A549 (cell line): ENCODE measurements around the gene NNMT. TPM values are rescaled to one million over a fixed set of nuclear protein-coding genes. Genes with fewer than 3 reads are reported as not detected.

Experiments used
- ATAC-seq, 2 experiments: fragments of 200-7000 bp in 1 of 2; fragments of >200 bp in 1 of 2; cut with Nextera tagmentation in 1 of 2; cut with Tn5 transposase in 1 of 2; 3 replicates each; pipeline versions ENCODE4 v1.8.0 to v1.9.1; 2018 to 2020; ENCODE audit warnings: mild to moderate bottlenecking in 1 of 2, moderate library complexity in 1 of 2
- CTCF ChIA-PET: fragments of 300-600 bp; sonication (Branson Sonifier 250); formaldehyde crosslinking; extraction: SDS; loops from one replicate; lab custom pipeline; 2021; ENCODE audit warnings: antibody characterized with exemption, inconsistent platforms; lab: Yijun Ruan, JAX
- POLR2A ChIA-PET: fragments of 350-600 bp; formaldehyde crosslinking; extraction: SDS; loops from one replicate; lab custom pipeline; 2021; ENCODE audit warnings: antibody characterized with exemption, inconsistent platforms; lab: Yijun Ruan, JAX
- DNase-seq, 2 experiments: peaks; one replicate each; pipeline versions ENCODE4 v3.0.0 to v3.0.0-alpha.2; 2011 to 2016; ENCODE audit warnings: low read depth in 1 of 2, low spot score in 1 of 2
- FAIRE-seq: peaks from 2 replicates; lab custom pipeline; 2011; peaks lifted over from hg19 to GRCh38; lab: Jason Lieb, UNC
- H3K27ac ChIP-seq, 2 experiments: fragments of >200 bp; sonication (Bioruptor Twin); formaldehyde crosslinking; 3 replicates each; pipeline ENCODE4 v1.5.1; 2016 to 2017
- H3K4me1 ChIP-seq: fragments of >200 bp; sonication (Bioruptor Twin); formaldehyde crosslinking; 3 replicates; pipeline ENCODE4 v1.6.1; 2016
- H3K4me2 ChIP-seq: fragments of >200 bp; sonication (Bioruptor Twin); formaldehyde crosslinking; 3 replicates; pipeline ENCODE4 v1.6.1; 2016
- H3K4me3 ChIP-seq: fragments of >200 bp; sonication (Bioruptor Twin); formaldehyde crosslinking; 3 replicates; pipeline ENCODE4 v1.5.1; 2016
- H3K9me3 ChIP-seq: fragments of >200 bp; sonication (Bioruptor Twin); formaldehyde crosslinking; 3 replicates; pipeline ENCODE4 v1.6.1; 2016
- BHLHE40 ChIP-seq: IDR thresholded peaks from 2 replicates; pipeline ENCODE4 v1.6.1; 2012; ENCODE audit warnings: low read depth, low read length, inconsistent platforms
- CBX2 ChIP-seq: fragments of 200-600 bp; sonication (generic); IDR thresholded peaks from 2 replicates; pipeline ENCODE4 v1.6.1; 2016; ENCODE audit warnings: low read depth, mild to moderate bottlenecking, borderline replicate concordance
- CEBPB ChIP-seq, 2 experiments: fragments of >200 bp in 1 of 2; sonication (Bioruptor Twin) in 1 of 2; formaldehyde crosslinking in 1 of 2; IDR thresholded peaks; 2 replicates each; pipeline ENCODE4 v1.6.1; 2012 to 2016
- EHF ChIP-seq: fragments of 250-450 bp; sonication (Bioruptor Pico); IDR thresholded peaks from 2 replicates; pipeline ENCODE4 v1.5.0; 2020; ENCODE audit warnings: mild to moderate bottlenecking
- EHMT2 ChIP-seq: fragments of 200-600 bp; sonication (generic); IDR thresholded peaks from 2 replicates; pipeline ENCODE4 v1.6.1; 2016; ENCODE audit warnings: antibody characterized with exemption, low read depth, mild to moderate bottlenecking, moderate library complexity
- ESRRA ChIP-seq: fragments of 150-350 bp; IDR thresholded peaks from 2 replicates; pipeline ENCODE4 v1.6.1; 2014; ENCODE audit warnings: mild to moderate bottlenecking, low read length, borderline replicate concordance
- FOSB ChIP-seq: fragments of 250-450 bp; sonication (Bioruptor Pico); IDR thresholded peaks from 2 replicates; pipeline ENCODE4 v1.5.0; 2020; ENCODE audit warnings: mild to moderate bottlenecking, moderate library complexity
- GATA3 ChIP-seq: IDR thresholded peaks from 2 replicates; pipeline ENCODE4 v1.6.1; 2012; ENCODE audit warnings: borderline replicate concordance
- HEYL ChIP-seq: fragments of 250-450 bp; sonication (Bioruptor Pico); IDR thresholded peaks from 2 replicates; pipeline ENCODE4 v1.8.0; 2021; ENCODE audit warnings: mild to moderate bottlenecking, moderate library complexity
- HOXB13 ChIP-seq: fragments of 250-450 bp; sonication (Bioruptor Pico); IDR thresholded peaks from 2 replicates; pipeline ENCODE4 v1.5.0; 2020; ENCODE audit warnings: low read depth, mild to moderate bottlenecking, moderate library complexity
- JUN ChIP-seq, 2 experiments: fragments of >200 bp; sonication (Bioruptor Twin); formaldehyde crosslinking; IDR thresholded peaks; 2 replicates in 1 of 2; 3 replicates in 1 of 2; pipeline ENCODE4 v1.6.1; 2016 to 2017
- JUNB ChIP-seq: fragments of >200 bp; sonication (Bioruptor Twin); formaldehyde crosslinking; IDR thresholded peaks from 2 replicates; pipeline ENCODE4 v1.6.1; 2016
- KDM5A ChIP-seq: fragments of 200-600 bp; sonication (generic); IDR thresholded peaks from 2 replicates; pipeline ENCODE4 v1.6.1; 2016; ENCODE audit warnings: antibody characterized with exemption, mild to moderate bottlenecking
- MYC ChIP-seq: IDR thresholded peaks from 2 replicates; pipeline ENCODE4 v1.6.1; 2012; ENCODE audit warnings: mild to moderate bottlenecking, inconsistent platforms, low read length, improper control_type of control experiment, borderline replicate concordance
- NFE2L2 ChIP-seq: fragments of 150-350 bp; conservative IDR thresholded peaks from 2 replicates; pipeline ENCODE4 v1.6.1; 2014; ENCODE audit warnings: low read length
- NR3C1 ChIP-seq: fragments of >200 bp; sonication (Bioruptor Twin); formaldehyde crosslinking; IDR thresholded peaks from 3 replicates; pipeline ENCODE4 v1.6.1; 2017
- POLR2A ChIP-seq: IDR thresholded peaks from 2 replicates; pipeline ENCODE4 v1.6.1; 2012; ENCODE audit warnings: mild to moderate bottlenecking, low read length
- RAD21 ChIP-seq, 2 experiments: fragments of >200 bp in 1 of 2; sonication (Bioruptor Twin) in 1 of 2; formaldehyde crosslinking in 1 of 2; IDR thresholded peaks in 1 of 2; conservative IDR thresholded peaks in 1 of 2; 2 replicates in 1 of 2; 3 replicates in 1 of 2; pipeline ENCODE4 v1.6.1; 2012 to 2018; ENCODE audit warnings: inconsistent platforms in 1 of 2
- RARB ChIP-seq: fragments of 250-450 bp; sonication (Bioruptor Pico); IDR thresholded peaks from 2 replicates; pipeline ENCODE4 v1.8.0; 2021; ENCODE audit warnings: mild to moderate bottlenecking, moderate library complexity
- RFX5 ChIP-seq: fragments of 450-650 bp; IDR thresholded peaks from 2 replicates; pipeline ENCODE4 v1.7.1; 2014; ENCODE audit warnings: antibody characterized with exemption, mild to moderate bottlenecking, moderate library complexity
- ZC3H11A ChIP-seq: fragments of 450-650 bp; IDR thresholded peaks from 2 replicates; pipeline ENCODE4 v1.6.1; 2014; ENCODE audit warnings: antibody characterized with exemption, mild to moderate bottlenecking
- ZSCAN20 ChIP-seq: fragments of 250-450 bp; sonication (Bioruptor Pico); IDR thresholded peaks from 2 replicates; pipeline ENCODE4 v1.8.0; 2022; ENCODE audit warnings: mild to moderate bottlenecking, moderate library complexity
- WGBS: methylation state at CpG from one replicate; pipeline ENCODE4 v1.1.6; 2017; ENCODE audit errors: missing lambda C conversion rate; 5-methylcytosine and 5-hydroxymethylcytosine counted together
- polyA plus RNA-seq, 4 experiments: library from polyadenylated mRNA; depleted of rRNA in 3 of 4; stranded (reverse); fragments of >200 nt; fragmentation: RNase III in 1 of 4; extraction: RNeasy Plus Mini Kit Qiagen cat#74134 plus additional on column Dnase treatment in 1 of 4; gene quantifications; 2 replicates in 3 of 4; 3 replicates in 1 of 4; pipeline ENCODE4 v1.2.3, GENCODE V29; 2011 to 2017
- TF ChIP-seq, protein P1 (sequence below): IDR thresholded peaks from 2 replicates; pipeline ENCODE4 v1.6.1; 2012
- TF ChIP-seq, protein P2 (sequence below): fragments of >200 bp; sonication (Bioruptor Twin); formaldehyde crosslinking; IDR thresholded peaks from 3 replicates; pipeline ENCODE4 v1.6.1; 2016
- TF ChIP-seq, protein P3 (sequence below): fragments of 250-450 bp; sonication (Bioruptor Pico); IDR thresholded peaks from 2 replicates; pipeline ENCODE4 v1.5.0; 2020; ENCODE audit warnings: low read depth, mild to moderate bottlenecking, moderate library complexity
- TF ChIP-seq, protein P4 (sequence below): IDR thresholded peaks from 2 replicates; pipeline ENCODE4 v1.6.1; 2012; ENCODE audit warnings: low read depth, borderline replicate concordance
- TF ChIP-seq, protein P5 (sequence below): fragments of 200-600 bp; sonication (generic); IDR thresholded peaks from 2 replicates; pipeline ENCODE4 v1.6.1; 2016; ENCODE audit warnings: antibody characterized with exemption, mild to moderate bottlenecking, moderate library complexity

Gene NNMT
- polyA plus RNA-seq, 2 of the 4 experiments (the other 2 are of a cell fraction): 285 to 421 TPM

DNA sequence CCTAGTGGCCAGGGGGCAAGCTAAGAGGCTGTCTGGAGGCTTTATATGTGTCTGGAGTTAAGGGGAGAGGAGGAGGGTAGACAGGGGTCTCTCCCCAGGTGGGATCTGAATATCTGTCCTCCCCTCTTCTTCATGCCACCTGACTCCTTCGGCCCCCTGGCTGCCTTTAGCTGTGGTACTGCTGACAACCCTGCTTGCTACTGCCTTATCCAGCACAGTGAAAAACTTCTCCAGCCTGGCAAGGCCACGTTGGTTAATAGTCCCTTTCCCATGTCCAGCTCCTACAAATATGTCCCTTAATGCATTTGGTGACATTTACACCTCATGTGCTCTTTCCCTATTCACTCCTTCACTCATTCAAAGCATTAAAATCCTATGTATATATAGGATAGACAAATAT, 42.4 kb upstream of the NNMT start:
- Histone ChIP-seq H3K4me3 (no peak overlapping the region), H3K4me2 (no peak overlapping the region), H3K27ac (no peak overlapping the region), H3K4me1 (no peaks in the 10 kb centered on the region), H3K9me3 (no peaks in the 10 kb centered on the region)
- no peak for ATAC-seq
- no peak for DNase-seq
- POLR2A ChIA-PET: no interaction called here
- FAIRE-seq: no peak
- CTCF ChIA-PET: interaction anchor here (1.0 kb wide), 1 partner anchor 218 kb away, joined by 4 read pairs; no protein-coding TSS in a partner anchor
- 17% methylated on average over 2 of the region's 2 CpGs for WGBS
- no peak for TF ChIP-seq HEYL (CRISPR knock-in tag)
- TF ChIP-seq, protein P1, sequence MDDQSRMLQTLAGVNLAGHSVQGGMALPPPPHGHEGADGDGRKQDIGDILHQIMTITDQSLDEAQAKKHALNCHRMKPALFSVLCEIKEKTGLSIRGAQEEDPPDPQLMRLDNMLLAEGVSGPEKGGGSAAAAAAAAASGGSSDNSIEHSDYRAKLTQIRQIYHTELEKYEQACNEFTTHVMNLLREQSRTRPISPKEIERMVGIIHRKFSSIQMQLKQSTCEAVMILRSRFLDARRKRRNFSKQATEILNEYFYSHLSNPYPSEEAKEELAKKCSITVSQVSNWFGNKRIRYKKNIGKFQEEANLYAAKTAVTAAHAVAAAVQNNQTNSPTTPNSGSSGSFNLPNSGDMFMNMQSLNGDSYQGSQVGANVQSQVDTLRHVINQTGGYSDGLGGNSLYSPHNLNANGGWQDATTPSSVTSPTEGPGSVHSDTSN: no peak
- TF ChIP-seq HOXB13 (CRISPR knock-in tag): no peak
- TF ChIP-seq EHF (CRISPR knock-in tag): no peak
- no peak for TF ChIP-seq BHLHE40
- no peak for TF ChIP-seq ZC3H11A
- no peak for TF ChIP-seq JUNB
- TF ChIP-seq GATA3: no peak
- TF ChIP-seq NR3C1: no peak
- TF ChIP-seq, protein P2, sequence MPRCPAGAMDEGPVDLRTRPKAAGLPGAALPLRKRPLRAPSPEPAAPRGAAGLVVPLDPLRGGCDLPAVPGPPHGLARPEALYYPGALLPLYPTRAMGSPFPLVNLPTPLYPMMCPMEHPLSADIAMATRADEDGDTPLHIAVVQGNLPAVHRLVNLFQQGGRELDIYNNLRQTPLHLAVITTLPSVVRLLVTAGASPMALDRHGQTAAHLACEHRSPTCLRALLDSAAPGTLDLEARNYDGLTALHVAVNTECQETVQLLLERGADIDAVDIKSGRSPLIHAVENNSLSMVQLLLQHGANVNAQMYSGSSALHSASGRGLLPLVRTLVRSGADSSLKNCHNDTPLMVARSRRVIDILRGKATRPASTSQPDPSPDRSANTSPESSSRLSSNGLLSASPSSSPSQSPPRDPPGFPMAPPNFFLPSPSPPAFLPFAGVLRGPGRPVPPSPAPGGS: no peak
- no peak for TF ChIP-seq CEBPB (IDR thresholded peaks at IDR 0.05)
- TF ChIP-seq, protein P3, sequence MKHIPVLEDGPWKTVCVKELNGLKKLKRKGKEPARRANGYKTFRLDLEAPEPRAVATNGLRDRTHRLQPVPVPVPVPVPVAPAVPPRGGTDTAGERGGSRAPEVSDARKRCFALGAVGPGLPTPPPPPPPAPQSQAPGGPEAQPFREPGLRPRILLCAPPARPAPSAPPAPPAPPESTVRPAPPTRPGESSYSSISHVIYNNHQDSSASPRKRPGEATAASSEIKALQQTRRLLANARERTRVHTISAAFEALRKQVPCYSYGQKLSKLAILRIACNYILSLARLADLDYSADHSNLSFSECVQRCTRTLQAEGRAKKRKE (CRISPR knock-in tag): no peak
- no peak for TF ChIP-seq POLR2A

DNA sequence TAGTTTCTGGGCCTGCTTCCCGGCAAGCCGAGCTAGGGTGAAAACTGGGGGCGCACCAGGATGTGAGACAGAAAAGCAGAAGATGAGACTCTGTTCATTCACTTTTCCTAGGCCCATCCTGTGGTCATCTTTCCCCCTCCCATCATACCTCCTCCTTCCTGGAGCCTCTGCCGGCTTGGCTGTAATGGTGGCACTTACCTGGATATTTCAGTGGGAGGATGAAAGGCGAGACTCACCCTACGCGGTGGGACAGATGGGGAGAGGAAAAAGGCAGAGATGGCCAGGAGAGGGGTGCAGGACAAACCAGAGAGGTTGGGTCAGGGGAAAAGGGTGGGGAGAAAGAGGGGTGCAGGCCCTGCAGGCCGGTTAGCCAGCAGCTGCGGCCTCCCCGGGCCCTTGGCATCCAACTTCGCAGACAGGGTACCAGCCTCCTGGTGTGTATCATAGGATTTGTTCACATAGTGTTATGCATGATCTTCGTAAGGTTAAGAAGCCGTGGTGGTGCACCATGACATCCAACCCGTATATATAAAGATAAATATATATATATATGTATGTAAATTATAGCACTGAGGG, 41.5 kb upstream of the NNMT start:
- whole genome bisulfite sequencing: 79% methylated on average over 14 of the region's 14 CpGs
- Histone ChIP-seq H3K27ac (no peak overlapping the region), H3K4me2 (no peak overlapping the region)
- no peak for TF ChIP-seq KDM5A
- no peak for TF ChIP-seq MYC
- TF ChIP-seq EHF (CRISPR knock-in tag): no peak
- no peak for TF ChIP-seq FOSB (CRISPR knock-in tag)
- TF ChIP-seq HOXB13 (CRISPR knock-in tag): no peak
- no peak for TF ChIP-seq NFE2L2
- no peak for TF ChIP-seq CBX2
- TF ChIP-seq, protein P4, sequence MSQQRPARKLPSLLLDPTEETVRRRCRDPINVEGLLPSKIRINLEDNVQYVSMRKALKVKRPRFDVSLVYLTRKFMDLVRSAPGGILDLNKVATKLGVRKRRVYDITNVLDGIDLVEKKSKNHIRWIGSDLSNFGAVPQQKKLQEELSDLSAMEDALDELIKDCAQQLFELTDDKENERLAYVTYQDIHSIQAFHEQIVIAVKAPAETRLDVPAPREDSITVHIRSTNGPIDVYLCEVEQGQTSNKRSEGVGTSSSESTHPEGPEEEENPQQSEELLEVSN: no peak
- TF ChIP-seq, protein P2: no peak
- no peak for TF ChIP-seq ESRRA
- TF ChIP-seq RARB (CRISPR knock-in tag): no peak
- no peak for TF ChIP-seq RFX5
- TF ChIP-seq JUN (IDR thresholded peaks at IDR 0.05): no peak
- TF ChIP-seq, protein P1: no peak
- TF ChIP-seq POLR2A: no peak
- TF ChIP-seq RAD21 (conservative IDR thresholded peaks at IDR 0.05 in 1 of 2, IDR thresholded peaks at IDR 0.05 in 1 of 2): no peak
- TF ChIP-seq, protein P5, sequence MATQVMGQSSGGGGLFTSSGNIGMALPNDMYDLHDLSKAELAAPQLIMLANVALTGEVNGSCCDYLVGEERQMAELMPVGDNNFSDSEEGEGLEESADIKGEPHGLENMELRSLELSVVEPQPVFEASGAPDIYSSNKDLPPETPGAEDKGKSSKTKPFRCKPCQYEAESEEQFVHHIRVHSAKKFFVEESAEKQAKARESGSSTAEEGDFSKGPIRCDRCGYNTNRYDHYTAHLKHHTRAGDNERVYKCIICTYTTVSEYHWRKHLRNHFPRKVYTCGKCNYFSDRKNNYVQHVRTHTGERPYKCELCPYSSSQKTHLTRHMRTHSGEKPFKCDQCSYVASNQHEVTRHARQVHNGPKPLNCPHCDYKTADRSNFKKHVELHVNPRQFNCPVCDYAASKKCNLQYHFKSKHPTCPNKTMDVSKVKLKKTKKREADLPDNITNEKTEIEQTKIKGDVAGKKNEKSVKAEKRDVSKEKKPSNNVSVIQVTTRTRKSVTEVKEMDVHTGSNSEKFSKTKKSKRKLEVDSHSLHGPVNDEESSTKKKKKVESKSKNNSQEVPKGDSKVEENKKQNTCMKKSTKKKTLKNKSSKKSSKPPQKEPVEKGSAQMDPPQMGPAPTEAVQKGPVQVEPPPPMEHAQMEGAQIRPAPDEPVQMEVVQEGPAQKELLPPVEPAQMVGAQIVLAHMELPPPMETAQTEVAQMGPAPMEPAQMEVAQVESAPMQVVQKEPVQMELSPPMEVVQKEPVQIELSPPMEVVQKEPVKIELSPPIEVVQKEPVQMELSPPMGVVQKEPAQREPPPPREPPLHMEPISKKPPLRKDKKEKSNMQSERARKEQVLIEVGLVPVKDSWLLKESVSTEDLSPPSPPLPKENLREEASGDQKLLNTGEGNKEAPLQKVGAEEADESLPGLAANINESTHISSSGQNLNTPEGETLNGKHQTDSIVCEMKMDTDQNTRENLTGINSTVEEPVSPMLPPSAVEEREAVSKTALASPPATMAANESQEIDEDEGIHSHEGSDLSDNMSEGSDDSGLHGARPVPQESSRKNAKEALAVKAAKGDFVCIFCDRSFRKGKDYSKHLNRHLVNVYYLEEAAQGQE: no peak
- TF ChIP-seq ZSCAN20: no peak
- no peak for TF ChIP-seq EHMT2

More for the DNA sequence above, 41.5 kb upstream of the NNMT start:
- no peaks in the 10 kb centered on the region for H3K9me3 ChIP-seq
- FAIRE-seq (no peak), DNase-seq (no peak), ATAC-seq (no peak)
- ChIA-PET CTCF (no interaction called here), POLR2A (no interaction called here)
- no peaks in the 10 kb centered on the region for H3K4me1 ChIP-seq
- no peak overlapping the region for H3K4me3 ChIP-seq
